IMR-90 (cell line): ENCODE measurements around the gene NUBP2. TPM values are rescaled to one million over a fixed set of nuclear protein-coding genes. Genes with fewer than 3 reads are reported as not detected.

Experiments
- ATAC-seq: fragments of 200-7000 bp; cut with Tn5 transposase; 2 replicates; pipeline ENCODE4 v1.9.1; 2020; ENCODE audit warnings: low read depth, mild to moderate bottlenecking, moderate library complexity
- BruUV-seq: library from RNA; stranded (reverse); fragments of 400-500 nt; replicated peaks from 2 replicates; lab custom pipeline; 2021; lab: Mats Ljungman, UMichigan
- CTCF ChIA-PET: fragments of 300-600 bp; formaldehyde crosslinking; extraction: SDS; loops from one replicate; lab custom pipeline; 2021; ENCODE audit warnings: antibody characterized with exemption; lab: Yijun Ruan, JAX
- POLR2A ChIA-PET: fragments of 300-600 bp; sonication (Branson Sonifier 250); formaldehyde crosslinking; loops from one replicate; lab custom pipeline; 2022; ENCODE audit warnings: antibody characterized with exemption; ENCODE audit not compliant: unreplicated experiment; lab: Charles Lee
- DNase-seq: peaks from one replicate; pipeline ENCODE4 v3.0.0; 2013
- H2AFZ ChIP-seq: replicated peaks from 2 replicates; pipeline ENCODE3; 2013; ENCODE audit warnings: low read length, mild to moderate bottlenecking; ENCODE audit not compliant: poor library complexity
- H2AK5ac ChIP-seq: 2 replicates; pipeline ENCODE4 v1.6.1; 2013; ENCODE audit warnings: low read depth, low read length, inconsistent platforms
- H2AK9ac ChIP-seq: replicated peaks from 2 replicates; pipeline ENCODE3; 2013; ENCODE audit warnings: mild to moderate bottlenecking, low read depth, low read length, moderate library complexity; ENCODE audit not compliant: poor library complexity
- H2BK120ac ChIP-seq: 2 replicates; pipeline ENCODE4 v1.6.1; 2013; ENCODE audit warnings: low read depth, low read length, inconsistent platforms
- H2BK15ac ChIP-seq: 3 replicates; pipeline ENCODE4 v1.6.1; 2013; ENCODE audit warnings: low read depth, low read length, inconsistent platforms
- H2BK20ac ChIP-seq: 2 replicates; pipeline ENCODE4 v1.6.1; 2013; ENCODE audit warnings: low read depth, mild to moderate bottlenecking, inconsistent platforms, low read length, moderate library complexity
- H2BK5ac ChIP-seq: 2 replicates; pipeline ENCODE4 v1.6.1; 2013; ENCODE audit warnings: mild to moderate bottlenecking, low read depth, low read length, inconsistent platforms; ENCODE audit not compliant: poor library complexity, severe bottlenecking
- H3K14ac ChIP-seq: replicated peaks from 2 replicates; pipeline ENCODE4 v1.6.1; 2013; ENCODE audit warnings: low read depth, low read length, inconsistent platforms
- H3K18ac ChIP-seq: 2 replicates; pipeline ENCODE4 v1.6.1; 2013; ENCODE audit warnings: low read depth, low read length, control low read depth
- H3K23ac ChIP-seq: 2 replicates; pipeline ENCODE4 v1.6.1; 2013; ENCODE audit warnings: low read depth, low read length, inconsistent platforms
- H3K27ac ChIP-seq: 2 replicates; pipeline ENCODE4 v1.5.1; 2013; ENCODE audit warnings: mild to moderate bottlenecking, control low read depth, low read length; ENCODE audit not compliant: insufficient read depth
- H3K27me3 ChIP-seq: 2 replicates; pipeline ENCODE4 v1.6.1; 2013; ENCODE audit warnings: low read length; ENCODE audit not compliant: control insufficient read depth, insufficient read depth
- H3K36me3 ChIP-seq: 2 replicates; pipeline ENCODE4 v1.6.1; 2013; ENCODE audit warnings: low read length, mixed read lengths; ENCODE audit not compliant: control insufficient read depth, insufficient read depth
- H3K4ac ChIP-seq: 2 replicates; pipeline ENCODE4 v1.6.1; 2013; ENCODE audit warnings: low read depth, low read length, inconsistent platforms
- H3K4me1 ChIP-seq: 2 replicates; pipeline ENCODE4 v1.6.1; 2013; ENCODE audit warnings: low read length, mixed read lengths; ENCODE audit not compliant: control insufficient read depth, insufficient read depth
- H3K4me2 ChIP-seq: 2 replicates; pipeline ENCODE4 v1.6.1; 2013; ENCODE audit warnings: low read depth, mild to moderate bottlenecking, control low read depth, low read length, moderate library complexity
- H3K4me3 ChIP-seq: 2 replicates; pipeline ENCODE4 v1.5.1; 2013; ENCODE audit warnings: low read depth, mild to moderate bottlenecking, control low read depth, low read length, moderate library complexity; ENCODE audit not compliant: insufficient read depth
- H3K56ac ChIP-seq: 2 replicates; pipeline ENCODE4 v1.6.1; 2013; ENCODE audit warnings: low read length, inconsistent platforms; ENCODE audit not compliant: insufficient read depth; ENCODE audit errors: extremely low read depth
- H3K79me1 ChIP-seq, 2 experiments: 2 replicates each; pipeline ENCODE4 v1.6.1; 2013; ENCODE audit warnings: low read length in 2 of 2, inconsistent platforms in 1 of 2, low read depth in 1 of 2
- H3K9ac ChIP-seq: 2 replicates; pipeline ENCODE4 v1.6.1; 2013; ENCODE audit warnings: low read depth, low read length, control low read depth
- H3K9me1 ChIP-seq: 2 replicates; pipeline ENCODE4 v1.6.1; 2013; ENCODE audit warnings: low read length, inconsistent platforms; ENCODE audit not compliant: insufficient read depth
- H3K9me3 ChIP-seq: 2 replicates; pipeline ENCODE4 v1.6.1; 2013; ENCODE audit warnings: low read length; ENCODE audit not compliant: control insufficient read depth, insufficient read depth
- H4K20me1 ChIP-seq: 2 replicates; pipeline ENCODE4 v1.6.1; 2013; ENCODE audit warnings: low read length, inconsistent platforms; ENCODE audit not compliant: insufficient read depth
- H4K5ac ChIP-seq: 2 replicates; pipeline ENCODE4 v1.6.1; 2013; ENCODE audit warnings: mild to moderate bottlenecking, low read depth, low read length, control low read depth
- H4K8ac ChIP-seq, 2 experiments: 2 replicates each; pipeline ENCODE4 v1.6.1; 2013; ENCODE audit warnings: low read depth in 2 of 2, low read length in 2 of 2, control low read depth in 1 of 2, inconsistent platforms in 1 of 2
- H4K91ac ChIP-seq: 2 replicates; pipeline ENCODE4 v1.6.1; 2013; ENCODE audit warnings: low read depth, low read length, inconsistent platforms; ENCODE audit not compliant: insufficient read depth
- BHLHE40 ChIP-seq: fragments of 150-350 bp; IDR thresholded peaks from 2 replicates; pipeline ENCODE4 v1.6.1; 2016; ENCODE audit warnings: mild to moderate bottlenecking, low read depth, low read length
- CEBPB ChIP-seq: IDR thresholded peaks from 2 replicates; pipeline ENCODE4 v1.6.1; 2012; ENCODE audit warnings: low read depth, low read length, improper control_type of control experiment
- CHD1 ChIP-seq: IDR thresholded peaks from 2 replicates; pipeline ENCODE4 v1.6.1; 2012; ENCODE audit warnings: low read depth, low read length, improper control_type of control experiment
- FOS ChIP-seq: fragments of 150-350 bp; IDR thresholded peaks from 2 replicates; pipeline ENCODE4 v1.6.1; 2016; ENCODE audit warnings: low read depth, low read length
- MAFK ChIP-seq: IDR thresholded peaks from 2 replicates; pipeline ENCODE4 v1.6.1; 2012; ENCODE audit warnings: low read depth, low read length, improper control_type of control experiment
- MAZ ChIP-seq: IDR thresholded peaks from 2 replicates; pipeline ENCODE4 v1.6.1; 2012; ENCODE audit warnings: low read depth, mild to moderate bottlenecking, low read length, improper control_type of control experiment, moderate library complexity, borderline replicate concordance
- MXI1 ChIP-seq: IDR thresholded peaks from 2 replicates; pipeline ENCODE4 v1.6.1; 2012; ENCODE audit warnings: low read depth, mild to moderate bottlenecking, low read length, moderate library complexity, borderline replicate concordance
- NFE2L2 ChIP-seq: fragments of 150-350 bp; IDR thresholded peaks from 2 replicates; pipeline ENCODE4 v1.6.1; 2016; ENCODE audit warnings: low read depth, mild to moderate bottlenecking, low read length
- POLR2A ChIP-seq: IDR thresholded peaks from 2 replicates; pipeline ENCODE4 v1.6.1; 2012; ENCODE audit warnings: mild to moderate bottlenecking, low read depth, low read length
- RAD21 ChIP-seq: IDR thresholded peaks from 2 replicates; pipeline ENCODE4 v1.6.1; 2012; ENCODE audit warnings: low read length, improper control_type of control experiment
- RCOR1 ChIP-seq: IDR thresholded peaks from 2 replicates; pipeline ENCODE4 v1.6.1; 2012; ENCODE audit warnings: mild to moderate bottlenecking, low read length, improper control_type of control experiment; ENCODE audit not compliant: insufficient replicate concordance
- RFX5 ChIP-seq: IDR thresholded peaks from 2 replicates; pipeline ENCODE4 v1.8.0; 2012; ENCODE audit warnings: low read depth, mild to moderate bottlenecking, low read length, moderate library complexity
- SMC3 ChIP-seq: fragments of 150-350 bp; IDR thresholded peaks from 2 replicates; pipeline ENCODE4 v1.6.1; 2016; ENCODE audit warnings: low read depth, mild to moderate bottlenecking, antibody characterized with exemption, low read length, moderate library complexity
- whole genome bisulfite sequencing, 2 experiments: methylation state at CpG; one replicate each; pipeline versions ENCODE4 v1.1.5 to v1.1.7; 2013; ENCODE audit warnings: missing lambda C conversion rate in 2 of 2; ENCODE audit not compliant: insufficient read length in 1 of 2; ENCODE audit errors: extremely low coverage in 2 of 2; 5-methylcytosine and 5-hydroxymethylcytosine counted together
- dilution Hi-C: fragments of 300-500 bp; cut with HindIII; formaldehyde crosslinking; loops from one replicate; pipeline ENCODE4 v1.14.3; 2018; ENCODE audit warnings: low sequenced_read_pairs; ENCODE audit not compliant: unreplicated experiment
- in situ Hi-C: fragments of 300-500 bp; cut with MboI; formaldehyde crosslinking; loops from 3 replicates; pipeline ENCODE4 v1.14.3; 2019; ENCODE audit warnings: low sequenced_read_pairs, inconsistent platforms, mixed read lengths
- intact Hi-C: fragments of 100-400 bp; cut with micrococcal nuclease; formaldehyde crosslinking; loops from 2 replicates; pipeline ENCODE4 v1.10.0; 2022
- polyA plus RNA-seq, 3 experiments: library from polyadenylated mRNA; depleted of rRNA; stranded (reverse); fragments of >200 nt; gene quantifications; 2 replicates each; pipeline ENCODE4 v1.2.3, GENCODE V29; 2012; ENCODE audit warnings: low replicate concordance in 1 of 3
- total RNA-seq: library from RNA; depleted of rRNA; stranded (reverse); fragments of >200 nt; gene quantifications from 2 replicates; pipeline ENCODE4 v1.2.3, GENCODE V29; 2012
- TF ChIP-seq, protein P1 (sequence below): fragments of 150-350 bp; IDR thresholded peaks from 2 replicates; pipeline ENCODE4 v1.6.1; 2016; ENCODE audit warnings: low read depth, mild to moderate bottlenecking, low read length, moderate library complexity, borderline replicate concordance
- TF ChIP-seq, protein P2 (sequence below): fragments of 150-350 bp; IDR thresholded peaks from 2 replicates; pipeline ENCODE4 v1.6.1; 2017; ENCODE audit warnings: mild to moderate bottlenecking, antibody characterized with exemption, low read length, low read depth
- TF ChIP-seq, protein P3 (sequence below): conservative IDR thresholded peaks from 2 replicates; pipeline ENCODE4 v1.5.1; 2012; ENCODE audit warnings: mild to moderate bottlenecking, low read depth, low read length, improper control_type of control experiment

The NUBP2 gene
- total and polyA plus RNA-seq, 2 of the 4 experiments (the other 2 are of a cell fraction) = 62.6 to 131 TPM

DNA sequence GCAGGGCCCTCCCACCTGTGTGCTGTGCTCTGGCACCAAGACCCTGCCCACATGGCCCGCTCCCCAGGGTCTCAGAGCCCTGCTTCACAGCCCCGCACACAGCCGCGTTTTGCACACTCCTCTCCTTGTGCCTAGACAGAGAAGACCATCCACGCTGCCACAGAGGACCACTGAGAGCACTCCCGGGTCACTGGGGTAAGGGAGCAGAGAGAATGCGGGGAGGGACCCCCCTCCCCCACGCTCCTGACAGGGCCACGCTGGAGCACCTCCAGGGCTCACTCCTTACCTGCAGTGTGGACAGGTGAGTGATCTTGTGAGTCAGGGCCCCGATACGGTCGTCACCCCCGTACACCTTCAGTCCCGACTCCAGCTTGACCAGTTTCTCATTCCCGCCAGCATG, 36.9 kb downstream of the NUBP2 start:
- dilution Hi-C loops = no loop called here

More for the DNA sequence above, 36.9 kb downstream of the NUBP2 start:
- Histone ChIP-seq H2BK120ac (no peak overlapping the region), H4K20me1 (0 out of 2 replicates have a peak, but pooled peaks cover 3% of the 10 kb centered on the region), H2AK9ac (no peak overlapping the region), H3K9me1 (peaks cover 2% of the 10 kb centered on the region; the same call in 1 of the 2 replicates), H4K8ac (no peak overlapping the region), H3K27me3 (no peaks in the 10 kb centered on the region), H3K27ac (no peak overlapping the region), H3K9ac (no peak overlapping the region), H3K18ac (no peak overlapping the region), H3K79me1 (peaks cover 0 to 16% of the 10 kb centered on the region in 2 experiments; a peak in 2 of 4 replicates), H2AFZ (no peak overlapping the region), H3K23ac (no peak overlapping the region), H4K91ac (no peak overlapping the region), H3K9me3 (no peaks in the 10 kb centered on the region), H3K36me3 (peaks cover 18% of the 10 kb centered on the region), H2BK15ac (no peak overlapping the region), H3K4ac (no peak overlapping the region), H2BK5ac (no peak overlapping the region), H4K5ac (no peak overlapping the region), H2AK5ac (no peak overlapping the region), H3K4me2 (no peak overlapping the region), H3K56ac (no peak overlapping the region), H3K4me3 (no peak overlapping the region), H2BK20ac (no peak overlapping the region), H3K14ac (no peak overlapping the region), H3K4me1 (no peaks in the 10 kb centered on the region)
- ChIA-PET POLR2A (no interaction called here), CTCF (no interaction called here)
- in situ Hi-C loops (no loop called here), intact Hi-C loops (no loop called here)
- no TSS peak for BruUV-seq
- 96% methylated on average over 5 of the region's 15 CpGs; no CpG with 5 or more reads in 1 of the 2 experiments for WGBS, 2 experiments
- ATAC-seq (no peak), DNase-seq (no peak)
- TF ChIP-seq RAD21 (no peak), MAFK (no peak), RFX5 (no peak), MAZ (no peak), FOS (no peak), CHD1 (no peak), RCOR1 (no peak), SMC3 (no peak), NFE2L2 (no peak), MXI1 (no peak), POLR2A (no peak), BHLHE40 (no peak), CEBPB (no peak)
- TF ChIP-seq, protein P1, sequence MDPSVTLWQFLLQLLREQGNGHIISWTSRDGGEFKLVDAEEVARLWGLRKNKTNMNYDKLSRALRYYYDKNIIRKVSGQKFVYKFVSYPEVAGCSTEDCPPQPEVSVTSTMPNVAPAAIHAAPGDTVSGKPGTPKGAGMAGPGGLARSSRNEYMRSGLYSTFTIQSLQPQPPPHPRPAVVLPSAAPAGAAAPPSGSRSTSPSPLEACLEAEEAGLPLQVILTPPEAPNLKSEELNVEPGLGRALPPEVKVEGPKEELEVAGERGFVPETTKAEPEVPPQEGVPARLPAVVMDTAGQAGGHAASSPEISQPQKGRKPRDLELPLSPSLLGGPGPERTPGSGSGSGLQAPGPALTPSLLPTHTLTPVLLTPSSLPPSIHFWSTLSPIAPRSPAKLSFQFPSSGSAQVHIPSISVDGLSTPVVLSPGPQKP = no peak
- TF ChIP-seq, protein P2, sequence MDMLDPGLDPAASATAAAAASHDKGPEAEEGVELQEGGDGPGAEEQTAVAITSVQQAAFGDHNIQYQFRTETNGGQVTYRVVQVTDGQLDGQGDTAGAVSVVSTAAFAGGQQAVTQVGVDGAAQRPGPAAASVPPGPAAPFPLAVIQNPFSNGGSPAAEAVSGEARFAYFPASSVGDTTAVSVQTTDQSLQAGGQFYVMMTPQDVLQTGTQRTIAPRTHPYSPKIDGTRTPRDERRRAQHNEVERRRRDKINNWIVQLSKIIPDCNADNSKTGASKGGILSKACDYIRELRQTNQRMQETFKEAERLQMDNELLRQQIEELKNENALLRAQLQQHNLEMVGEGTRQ = no peak
- TF ChIP-seq, protein P3, sequence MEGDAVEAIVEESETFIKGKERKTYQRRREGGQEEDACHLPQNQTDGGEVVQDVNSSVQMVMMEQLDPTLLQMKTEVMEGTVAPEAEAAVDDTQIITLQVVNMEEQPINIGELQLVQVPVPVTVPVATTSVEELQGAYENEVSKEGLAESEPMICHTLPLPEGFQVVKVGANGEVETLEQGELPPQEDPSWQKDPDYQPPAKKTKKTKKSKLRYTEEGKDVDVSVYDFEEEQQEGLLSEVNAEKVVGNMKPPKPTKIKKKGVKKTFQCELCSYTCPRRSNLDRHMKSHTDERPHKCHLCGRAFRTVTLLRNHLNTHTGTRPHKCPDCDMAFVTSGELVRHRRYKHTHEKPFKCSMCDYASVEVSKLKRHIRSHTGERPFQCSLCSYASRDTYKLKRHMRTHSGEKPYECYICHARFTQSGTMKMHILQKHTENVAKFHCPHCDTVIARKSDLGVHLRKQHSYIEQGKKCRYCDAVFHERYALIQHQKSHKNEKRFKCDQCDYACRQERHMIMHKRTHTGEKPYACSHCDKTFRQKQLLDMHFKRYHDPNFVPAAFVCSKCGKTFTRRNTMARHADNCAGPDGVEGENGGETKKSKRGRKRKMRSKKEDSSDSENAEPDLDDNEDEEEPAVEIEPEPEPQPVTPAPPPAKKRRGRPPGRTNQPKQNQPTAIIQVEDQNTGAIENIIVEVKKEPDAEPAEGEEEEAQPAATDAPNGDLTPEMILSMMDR = no peak
